KBM-7 (cell line): ENCODE measurements around the gene CDH22.
A peak's percentile ranks its signal among the peaks of the same experiment; 100 is the strongest.

Source experiments
- DNase-seq: peaks from one replicate; pipeline ENCODE4 v3.0.0-alpha.2; 2015
- in situ Hi-C: fragments of 300-500 bp; cut with MboI; formaldehyde crosslinking; loops from 2 replicates; pipeline ENCODE4 v1.14.3; 2020; ENCODE audit warnings: low sequenced_read_pairs, low pct_unique_long_range_greater_than_20kb, mixed read lengths

The CDH22 gene

GRCh38 chr20:46229478-46230105 is 78.7 kb downstream of the CDH22 start:
- no peak for DNase-seq
- in situ Hi-C loops, result no loop called here

DNA sequence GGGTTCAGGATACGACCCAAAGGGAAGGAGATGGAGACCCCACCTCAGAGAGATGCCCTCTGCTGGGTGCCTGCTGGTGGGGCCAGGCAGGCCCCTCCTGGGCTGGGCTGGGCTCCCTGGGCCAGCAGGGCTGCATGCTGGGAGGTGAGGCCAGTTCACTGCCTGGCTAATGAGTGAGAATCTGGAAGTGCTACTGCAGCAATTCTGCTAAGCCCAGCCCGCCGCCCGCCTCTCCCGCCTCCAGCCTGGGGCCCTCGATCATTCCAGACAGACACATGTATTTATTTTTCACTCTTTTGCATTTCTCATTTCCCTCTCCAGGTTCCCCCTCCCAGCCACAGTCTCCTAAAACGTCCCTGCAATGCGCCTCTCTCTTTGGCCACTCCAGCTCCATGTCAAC is 79.6 kb downstream of the CDH22 start:
- no peak for DNase-seq
- in situ Hi-C loops, result no loop called here

GRCh38 chr20:46227272-46227767 is 81.0 kb downstream of the CDH22 start:
- DNase-seq, result no peak
- in situ Hi-C loops, result no loop called here

GRCh38 chr20:46226602-46227001 is 81.7 kb downstream of the CDH22 start:
- no peak for DNase-seq
- in situ Hi-C loops, result no loop called here

GRCh38 chr20:46222521-46223007 is 85.7 kb downstream of the CDH22 start:
- in situ Hi-C loops, result no loop called here
- DNase-seq, result no peak

GRCh38 chr20:46221256-46221833 is 87.0 kb downstream of the CDH22 start:
- in situ Hi-C loops, result no loop called here
- DNase-seq, result no peak

DNA sequence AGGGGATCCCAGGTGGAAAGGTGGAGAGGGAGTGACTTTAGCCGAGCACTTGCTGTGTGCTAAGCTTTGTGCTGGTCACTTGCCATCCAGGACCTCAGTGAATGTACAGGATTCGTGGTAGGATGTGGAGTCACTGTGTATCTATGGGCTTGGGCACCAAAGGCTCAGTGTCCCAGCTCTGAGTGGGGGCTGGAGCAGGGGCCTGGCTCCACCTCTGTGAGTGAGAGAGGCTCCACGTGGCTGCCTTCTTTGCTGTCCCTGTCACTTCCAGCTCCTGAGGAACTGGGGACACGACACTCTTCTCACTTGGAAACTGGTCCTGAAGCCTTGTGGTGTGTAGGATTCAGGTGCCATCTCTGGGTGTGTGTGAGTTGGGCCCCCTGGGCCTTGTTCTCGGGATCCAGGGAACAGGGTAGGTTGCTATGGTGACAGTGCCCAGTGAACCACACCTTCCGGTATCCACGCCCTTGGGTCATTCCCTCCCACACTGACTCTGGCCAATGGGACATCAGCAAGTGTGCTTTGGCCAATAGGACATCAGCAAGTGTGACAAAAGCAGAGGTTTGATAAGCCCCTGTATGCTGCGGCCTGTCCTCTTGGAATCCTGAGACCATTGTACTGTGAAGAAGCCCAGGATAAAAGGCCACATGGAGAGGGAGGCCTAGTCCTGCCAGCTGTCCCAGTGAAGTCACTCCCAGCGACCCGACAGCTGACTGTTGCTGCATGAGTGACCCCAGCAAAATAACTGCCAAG is 87.7 kb downstream of the CDH22 start:
- in situ Hi-C loops, result no loop called here
- DNase-seq, result no peak

GRCh38 chr20:46219920-46220319 is 88.4 kb downstream of the CDH22 start:
- in situ Hi-C loops, result no loop called here
- no peak for DNase-seq

GRCh38 chr20:46219190-46219589 is 89.1 kb downstream of the CDH22 start:
- DNase-seq, result no peak
- in situ Hi-C loops, result no loop called here

GRCh38 chr20:46218656-46219055 is 89.6 kb downstream of the CDH22 start:
- DNase-seq, result no peak
- in situ Hi-C loops, result no loop called here

GRCh38 chr20:46217583-46217982 is 90.7 kb downstream of the CDH22 start:
- in situ Hi-C loops, result no loop called here
- no peak for DNase-seq

- no peak for DNase-seq
- in situ Hi-C loops, result no loop called here
These were observed 91.4 kb downstream of the CDH22 start for GRCh38 chr20:46216770-46217464.

- peak; percentile 29 for DNase-seq
- in situ Hi-C loops, result no loop called here
These were observed 92.2 kb downstream of the CDH22 start for GRCh38 chr20:46215913-46216707.

DNA sequence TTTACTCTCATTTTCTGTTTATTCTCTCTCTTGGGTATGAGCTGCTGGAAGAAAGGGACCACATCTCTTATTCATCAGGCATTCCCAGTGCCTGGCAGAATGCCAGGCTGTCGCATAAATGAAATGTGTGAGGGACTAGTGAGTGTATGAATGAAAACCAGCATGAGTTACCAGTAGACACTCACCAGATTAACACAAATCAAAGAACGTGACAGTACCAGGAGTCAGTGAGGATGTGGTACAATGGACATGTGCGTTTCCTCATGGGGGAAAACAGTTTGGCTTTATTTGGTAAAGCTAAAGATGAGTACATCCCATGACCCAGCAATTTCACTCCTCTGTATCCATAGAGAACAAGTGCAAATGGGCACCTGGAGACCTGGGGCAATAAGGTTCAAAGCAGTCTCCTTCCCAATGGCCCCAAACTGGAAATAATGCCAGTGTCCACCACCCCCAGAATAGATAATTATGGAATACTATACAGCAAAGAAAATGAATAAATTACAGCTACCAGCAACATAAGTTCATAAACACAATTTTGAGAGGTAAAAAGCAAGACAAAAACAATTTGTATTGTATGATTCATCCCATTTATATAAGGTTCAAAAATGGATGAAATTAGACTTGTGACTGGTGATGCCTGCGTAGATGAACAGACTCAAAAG is 93.3 kb downstream of the CDH22 start:
- in situ Hi-C loops, result no loop called here

GRCh38 chr20:46213946-46214823 is 94.1 kb downstream of the CDH22 start:
- in situ Hi-C loops, result no loop called here
- no peak for DNase-seq

More for the DNA sequence above, 93.3 kb downstream of the CDH22 start:
- DNase-seq, result no peak

DNA sequence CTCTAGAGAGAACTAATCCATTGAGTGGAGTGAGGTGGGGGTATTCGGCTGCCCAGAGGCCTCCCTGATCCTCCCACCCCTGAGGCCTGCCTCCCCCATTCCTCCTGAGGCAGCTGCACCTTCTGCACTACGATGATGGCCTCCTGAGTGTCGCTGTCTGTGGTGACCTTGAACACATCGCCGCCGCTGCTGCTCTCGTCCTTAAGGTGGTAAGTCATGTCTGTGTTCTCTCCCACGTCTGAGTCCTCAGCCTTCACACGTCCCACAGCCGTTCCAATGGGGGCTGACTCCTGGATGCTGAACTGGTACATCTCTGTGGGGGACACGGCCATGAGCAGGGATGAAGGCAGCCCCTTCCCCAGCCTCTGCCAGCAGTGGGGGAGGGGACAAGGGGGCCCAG is 95.4 kb downstream of the CDH22 start:
- no peak for DNase-seq
- in situ Hi-C loops, result no loop called here

DNA sequence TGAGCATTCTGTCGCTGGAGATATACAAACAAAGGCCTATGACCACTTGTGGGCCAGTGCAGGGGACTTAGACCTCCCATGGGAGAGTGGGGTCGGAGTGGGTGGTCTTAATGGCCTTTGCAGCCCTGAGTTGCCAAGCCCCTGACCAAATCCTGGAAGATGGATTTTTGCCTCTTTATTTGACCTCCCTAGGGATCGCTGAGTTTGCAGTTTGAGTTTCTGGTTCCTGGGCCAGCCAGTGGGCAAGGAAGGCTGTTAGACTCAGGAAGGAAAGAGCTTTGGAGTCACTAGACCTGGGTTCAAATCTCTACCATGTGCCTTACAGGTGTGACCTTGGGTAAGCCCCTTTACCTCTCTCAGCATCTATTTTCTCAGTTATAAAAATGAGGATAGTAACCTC is 96.0 kb downstream of the CDH22 start:
- DNase-seq, result no peak

DNA sequence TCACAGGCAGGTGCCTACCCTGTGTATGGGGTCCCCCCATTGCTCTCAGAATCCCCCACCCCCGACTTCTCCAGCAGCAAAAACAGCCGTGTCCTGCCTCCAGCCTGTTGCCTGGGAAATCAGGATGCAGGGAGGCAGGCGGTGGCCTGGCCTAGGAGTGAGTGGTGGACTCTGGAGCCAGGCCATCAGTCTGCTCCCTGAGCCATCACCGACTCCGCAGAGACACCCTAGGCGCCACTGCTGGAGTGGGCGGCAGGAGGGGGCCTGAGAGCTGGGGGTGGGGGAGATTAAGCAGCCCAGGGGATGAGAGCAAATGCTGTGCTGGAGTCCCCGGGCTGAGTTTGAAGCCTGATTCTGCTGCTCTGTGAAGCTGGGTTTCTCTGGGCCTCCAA is 97.0 kb downstream of the CDH22 start:
- in situ Hi-C loops, result no loop called here
- DNase-seq, result no peak

More for the DNA sequence above, 96.0 kb downstream of the CDH22 start:
- in situ Hi-C loops, result no loop called here
